ENCODE measurements around the gene GK. TPM values are rescaled to one million over a fixed set of nuclear protein-coding genes. Genes with fewer than 3 reads are reported as not detected.
"Not testable (repeated sequence)": the region's sequence is repeated elsewhere in the genome, so short reads cannot be mapped to it uniquely, and the experiment has no call there.

The GK gene
- total RNA-seq, 1 donor from 2014 or later: 16.3 TPM

GRCh38 chrX:30762755-30763154, 109.5 kb downstream of the GK start:
- Mint-ChIP-seq H3K36me3 (ENCODE audit: insufficient read depth) (no peaks in the 10 kb centered on the region), H3K27ac (no peak overlapping the region), H3K9me3 (ENCODE audit: low read depth) (peaks cover 20% of the 10 kb centered on the region), H3K27me3 (no peaks in the 10 kb centered on the region), H3K4me3 (ENCODE audit: low read depth) (no peak overlapping the region), H3K4me1 (ENCODE audit: low read depth) (no peaks in the 10 kb centered on the region)
- no peak for DNase-seq (ENCODE audit: low spot score, unreplicated experiment)
- TF ChIP-seq CTCF (IDR thresholded peaks at IDR 0.05; ENCODE audit: unreplicated experiment): no peak

- not testable (repeated sequence) for DNase-seq (ENCODE audit: low spot score, unreplicated experiment); H3K27me3 Mint-ChIP-seq; H3K36me3 Mint-ChIP-seq (ENCODE audit: insufficient read depth); H3K4me1 Mint-ChIP-seq (ENCODE audit: low read depth); H3K27ac Mint-ChIP-seq; H3K4me3 Mint-ChIP-seq (ENCODE audit: low read depth)
- peaks cover 19% of the 10 kb centered on the region for H3K9me3 Mint-ChIP-seq (ENCODE audit: low read depth)
Observed at GRCh38 chrX:30773764-30774163, 120.5 kb downstream of the GK start.

- Mint-ChIP-seq H3K27me3 (no peaks in the 10 kb centered on the region), H3K36me3 (ENCODE audit: insufficient read depth) (no peaks in the 10 kb centered on the region), H3K27ac (no peak overlapping the region), H3K4me1 (ENCODE audit: low read depth) (no peaks in the 10 kb centered on the region), H3K4me3 (ENCODE audit: low read depth) (no peak overlapping the region), H3K9me3 (ENCODE audit: low read depth) (peaks cover 24% of the 10 kb centered on the region)
- no peak for DNase-seq (ENCODE audit: low spot score, unreplicated experiment)
- TF ChIP-seq CTCF (IDR thresholded peaks at IDR 0.05; ENCODE audit: unreplicated experiment): no peak
Observed at GRCh38 chrX:30777575-30777974, 124.4 kb downstream of the GK start.

- Mint-ChIP-seq H3K36me3 (ENCODE audit: insufficient read depth) (no peaks in the 10 kb centered on the region), H3K27me3 (no peaks in the 10 kb centered on the region), H3K4me1 (ENCODE audit: low read depth) (no peaks in the 10 kb centered on the region), H3K27ac (no peak overlapping the region), H3K4me3 (ENCODE audit: low read depth) (no peak overlapping the region), H3K9me3 (ENCODE audit: low read depth) (peaks cover 16% of the 10 kb centered on the region)
- TF ChIP-seq CTCF (IDR thresholded peaks at IDR 0.05; ENCODE audit: unreplicated experiment): no peak
- no peak for DNase-seq (ENCODE audit: low spot score, unreplicated experiment)
Observed at GRCh38 chrX:30779453-30780030, 126.3 kb downstream of the GK start.

Other genes starting within 250 kb of the GK start
- not detected in 2 replicates for gene TASL, start 75.7 kb upstream of the GK start, total RNA-seq
- gene TAB3, start 235.8 kb downstream of the GK start, total RNA-seq: 39.1 and 42.9 TPM in 2 replicates